ENCODE measurements around the gene WDFY4.

Gene WDFY4

GRCh38 chr10:48684463-48684791 is 246 bp upstream of the WDFY4 start:
- Mint-ChIP-seq H3K27ac (no peak overlapping the region), H3K4me3 (peak overlapping the region in 1 of 2 donors; percentile 47), H3K27me3 (peaks cover 30 to 40% of the 10 kb centered on the region in 2 donors), H3K36me3 (ENCODE audit: insufficient read depth) (no peaks in the 10 kb centered on the region), H3K4me1 (ENCODE audit: low read depth in 2 of 2) (no peaks in the 10 kb centered on the region), H3K9me3 (no peaks in the 10 kb centered on the region)
- ATAC-seq (replicated peaks) (no peak), DNase-seq (no peak)

GRCh38 chr10:48685731-48686130 is 1.1 kb downstream of the WDFY4 start:
- ATAC-seq (replicated peaks) = no peak
- DNase-seq = no peak
- no peak overlapping the region for H3K27ac Mint-ChIP-seq
- H3K27me3 Mint-ChIP-seq = peaks cover 34 to 40% of the 10 kb centered on the region in 2 donors
- H3K9me3 Mint-ChIP-seq = no peaks in the 10 kb centered on the region
- H3K4me3 Mint-ChIP-seq = no peak overlapping the region
- H3K4me1 Mint-ChIP-seq (ENCODE audit: low read depth in 2 of 2) = no peaks in the 10 kb centered on the region
- H3K36me3 Mint-ChIP-seq (ENCODE audit: insufficient read depth) = no peaks in the 10 kb centered on the region

- Mint-ChIP-seq H3K9me3 (no peaks in the 10 kb centered on the region), H3K27ac (no peak overlapping the region), H3K4me3 (no peak overlapping the region), H3K27me3 (peaks cover 21 to 37% of the 10 kb centered on the region in 2 donors), H3K36me3 (ENCODE audit: insufficient read depth) (no peaks in the 10 kb centered on the region), H3K4me1 (ENCODE audit: low read depth in 2 of 2) (no peaks in the 10 kb centered on the region)
- ATAC-seq (replicated peaks) = no peak
- DNase-seq = no peak
These were observed 6.4 kb downstream of the WDFY4 start for GRCh38 chr10:48690791-48691660.

GRCh38 chr10:48691812-48692528 is 7.3 kb downstream of the WDFY4 start:
- Mint-ChIP-seq H3K4me1 (ENCODE audit: low read depth in 2 of 2) (no peaks in the 10 kb centered on the region), H3K9me3 (no peaks in the 10 kb centered on the region), H3K27me3 (peaks cover 29 to 44% of the 10 kb centered on the region in 2 donors)

GRCh38 chr10:48692748-48693147 is 8.1 kb downstream of the WDFY4 start:
- Mint-ChIP-seq H3K4me3 (no peak overlapping the region), H3K27ac (no peak overlapping the region), H3K4me1 (ENCODE audit: low read depth in 2 of 2) (no peaks in the 10 kb centered on the region)

More at GRCh38 chr10:48691812-48692528, 7.3 kb downstream of the WDFY4 start:
- ATAC-seq (replicated peaks) (no peak), DNase-seq (no peak)
- H3K27ac Mint-ChIP-seq = no peak overlapping the region
- H3K4me3 Mint-ChIP-seq = no peak overlapping the region
- no peaks in the 10 kb centered on the region for H3K36me3 Mint-ChIP-seq (ENCODE audit: insufficient read depth)

GRCh38 chr10:48693206-48693605 is 8.5 kb downstream of the WDFY4 start:
- H3K27me3 Mint-ChIP-seq = peaks cover 32 to 57% of the 10 kb centered on the region in 2 donors
- no peak for ATAC-seq (replicated peaks)
- no peak for DNase-seq
- no peak overlapping the region for H3K27ac Mint-ChIP-seq
- H3K4me3 Mint-ChIP-seq = no peak overlapping the region
- no peaks in the 10 kb centered on the region for H3K36me3 Mint-ChIP-seq (ENCODE audit: insufficient read depth)
- no peaks in the 10 kb centered on the region for H3K4me1 Mint-ChIP-seq (ENCODE audit: low read depth in 2 of 2)
- H3K9me3 Mint-ChIP-seq = no peaks in the 10 kb centered on the region

More at GRCh38 chr10:48692748-48693147, 8.1 kb downstream of the WDFY4 start:
- H3K36me3 Mint-ChIP-seq (ENCODE audit: insufficient read depth) = no peaks in the 10 kb centered on the region
- DNase-seq = no peak
- no peaks in the 10 kb centered on the region for H3K9me3 Mint-ChIP-seq
- peaks cover 31 to 52% of the 10 kb centered on the region in 2 donors for H3K27me3 Mint-ChIP-seq
- no peak for ATAC-seq (replicated peaks)

- Mint-ChIP-seq H3K36me3 (ENCODE audit: insufficient read depth) (no peaks in the 10 kb centered on the region), H3K27me3 (peaks cover 32 to 68% of the 10 kb centered on the region in 2 donors), H3K9me3 (no peaks in the 10 kb centered on the region), H3K4me3 (no peak overlapping the region), H3K27ac (no peak overlapping the region), H3K4me1 (ENCODE audit: low read depth in 2 of 2) (no peaks in the 10 kb centered on the region)
- DNase-seq = no peak
- ATAC-seq (replicated peaks) = no peak
These were observed 9.8 kb downstream of the WDFY4 start for GRCh38 chr10:48694371-48695030.

GRCh38 chr10:48695636-48696534 is 11.2 kb downstream of the WDFY4 start:
- Mint-ChIP-seq H3K4me1 (ENCODE audit: low read depth in 2 of 2) (no peaks in the 10 kb centered on the region), H3K9me3 (no peaks in the 10 kb centered on the region), H3K27me3 (peaks cover 29 to 68% of the 10 kb centered on the region in 2 donors), H3K4me3 (no peak overlapping the region), H3K36me3 (ENCODE audit: insufficient read depth) (no peaks in the 10 kb centered on the region), H3K27ac (no peak overlapping the region)
- ATAC-seq (replicated peaks) (no peak), DNase-seq (no peak)

- H3K4me3 Mint-ChIP-seq = no peak overlapping the region
- H3K27me3 Mint-ChIP-seq = peaks cover 29 to 65% of the 10 kb centered on the region in 2 donors
- H3K4me1 Mint-ChIP-seq (ENCODE audit: low read depth in 2 of 2) = no peaks in the 10 kb centered on the region
- no peak overlapping the region for H3K27ac Mint-ChIP-seq
- DNase-seq = no peak
- no peaks in the 10 kb centered on the region for H3K36me3 Mint-ChIP-seq (ENCODE audit: insufficient read depth)
- no peaks in the 10 kb centered on the region for H3K9me3 Mint-ChIP-seq
- no peak for ATAC-seq (replicated peaks)
These were observed 11.8 kb downstream of the WDFY4 start for GRCh38 chr10:48696535-48696873.

GRCh38 chr10:48697091-48697490 is 12.4 kb downstream of the WDFY4 start:
- no peak overlapping the region for H3K27ac Mint-ChIP-seq
- no peak overlapping the region for H3K4me3 Mint-ChIP-seq
- ATAC-seq (replicated peaks) (no peak), DNase-seq (no peak)
- H3K36me3 Mint-ChIP-seq (ENCODE audit: insufficient read depth) = no peaks in the 10 kb centered on the region
- H3K4me1 Mint-ChIP-seq (ENCODE audit: low read depth in 2 of 2) = no peaks in the 10 kb centered on the region
- peaks cover 29 to 60% of the 10 kb centered on the region in 2 donors for H3K27me3 Mint-ChIP-seq
- no peaks in the 10 kb centered on the region for H3K9me3 Mint-ChIP-seq

GRCh38 chr10:48697821-48698764 is 13.4 kb downstream of the WDFY4 start:
- no peak overlapping the region for H3K4me3 Mint-ChIP-seq
- DNase-seq (no peak), ATAC-seq (replicated peaks) (no peak)
- no peaks in the 10 kb centered on the region for H3K36me3 Mint-ChIP-seq (ENCODE audit: insufficient read depth)
- no peaks in the 10 kb centered on the region for H3K4me1 Mint-ChIP-seq (ENCODE audit: low read depth in 2 of 2)
- H3K27me3 Mint-ChIP-seq = peaks cover 23 to 53% of the 10 kb centered on the region in 2 donors
- H3K27ac Mint-ChIP-seq = no peak overlapping the region
- no peaks in the 10 kb centered on the region for H3K9me3 Mint-ChIP-seq

GRCh38 chr10:48699011-48699627 is 14.4 kb downstream of the WDFY4 start:
- ATAC-seq (replicated peaks) = no peak
- H3K36me3 Mint-ChIP-seq (ENCODE audit: insufficient read depth) = no peaks in the 10 kb centered on the region
- peaks cover 23 to 55% of the 10 kb centered on the region in 2 donors for H3K27me3 Mint-ChIP-seq

More at GRCh38 chr10:48699011-48699627, 14.4 kb downstream of the WDFY4 start:
- Mint-ChIP-seq H3K9me3 (no peaks in the 10 kb centered on the region), H3K27ac (no peak overlapping the region), H3K4me1 (ENCODE audit: low read depth in 2 of 2) (no peaks in the 10 kb centered on the region), H3K4me3 (no peak overlapping the region)
- no peak for DNase-seq

All from effector memory CD8-positive, alpha-beta T cell (primary cell).